HCT116 (cell line): ENCODE results near the gene LRCH4. TPM values are rescaled to one million over a fixed set of nuclear protein-coding genes. Genes with fewer than 3 reads are reported as not detected.

ENCODE experiments used
- ATAC-seq: fragments of 200-7000 bp; cut with Tn5 transposase; 2 replicates; pipeline ENCODE4 v1.9.1; 2020; ENCODE audit warnings: mild to moderate bottlenecking, moderate library complexity
- BruUV-seq: library from RNA; stranded (reverse); fragments of 400-500 nt; replicated peaks from 2 replicates; lab custom pipeline; 2021; lab: Mats Ljungman, UMichigan
- CTCF ChIA-PET: fragments of 300-600 bp; sonication (Branson Sonifier 250); formaldehyde crosslinking; loops from one replicate; lab custom pipeline; 2021; ENCODE audit warnings: antibody characterized with exemption; lab: Charles Lee
- POLR2A ChIA-PET: fragments of 300-600, 350-600 bp; sonication (Branson Sonifier 250); formaldehyde crosslinking; loops from one replicate; lab custom pipeline; 2021; ENCODE audit warnings: antibody characterized with exemption; lab: Charles Lee
- RAD21 ChIA-PET, 2 experiments: fragments of 300-600 bp; sonication (Branson Sonifier 250); formaldehyde crosslinking; loops; one replicate each; lab custom pipeline; 2023; ENCODE audit warnings: low total read pairs in 2 of 2; ENCODE audit not compliant: uncharacterized antibody in 2 of 2, unreplicated experiment in 2 of 2, low non-redundant PET in 1 of 2; lab: Charles Lee
- DNase-seq: peaks from one replicate; pipeline ENCODE4 v3.0.0-alpha.2; 2010; ENCODE audit warnings: low read depth, low spot score
- H2AFZ ChIP-seq: fragments of 200-600 bp; shearing (Covaris generic), sonication (generic); 2 replicates; pipeline ENCODE4 v1.6.1; 2017; ENCODE audit warnings: low read depth, mixed run types, mixed read lengths, antibody characterized with exemption, low read length; ENCODE audit not compliant: poor library complexity, severe bottlenecking
- H3K27ac ChIP-seq: 2 replicates; pipeline ENCODE4 v1.5.1; 2012; ENCODE audit warnings: low read depth, low read length
- H3K27me3 ChIP-seq: fragments of 200-600 bp; sonication (generic); 2 replicates; pipeline ENCODE4 v1.6.1; 2016; ENCODE audit warnings: mixed run types, low read length, mixed read lengths; ENCODE audit not compliant: insufficient read depth
- H3K36me3 ChIP-seq, 2 experiments: fragments of 200-500 bp in 1 of 2; fragments of 200-600 bp in 1 of 2; sonication (Bioruptor generic) in 1 of 2; sonication (generic) in 1 of 2; 2 replicates each; pipeline versions ENCODE4 v1.5.1 to v1.6.1; 2014 to 2016; ENCODE audit warnings: low read length in 2 of 2, inconsistent platforms in 1 of 2, mixed read lengths in 1 of 2, mixed run types in 1 of 2; ENCODE audit not compliant: insufficient read depth in 2 of 2, control insufficient read depth in 1 of 2
- H3K4me1 ChIP-seq, 2 experiments: fragments of 200-600 bp in 1 of 2; sonication (generic) in 1 of 2; 2 replicates each; pipeline versions ENCODE4 v1.5.1 to v1.6.1; 2012 to 2017; ENCODE audit warnings: low read length in 2 of 2, inconsistent platforms in 1 of 2, mild to moderate bottlenecking in 1 of 2, mixed read lengths in 1 of 2, mixed run types in 1 of 2, moderate library complexity in 1 of 2; ENCODE audit not compliant: insufficient read depth in 2 of 2, control insufficient read depth in 1 of 2
- H3K4me2 ChIP-seq: fragments of 200-600 bp; sonication (generic); 2 replicates; pipeline ENCODE4 v1.6.1; 2017; ENCODE audit warnings: mixed run types, low read length, mixed read lengths
- H3K4me3 ChIP-seq, 2 experiments: fragments of 200-600 bp in 1 of 2; sonication (generic) in 1 of 2; replicated peaks in 1 of 2; 2 replicates each; pipeline ENCODE4 v1.5.1; 2011 to 2016; ENCODE audit warnings: low read length in 2 of 2, control low read depth in 1 of 2, low read depth in 1 of 2, mild to moderate bottlenecking in 1 of 2, mixed read lengths in 1 of 2, mixed run types in 1 of 2
- H3K79me2 ChIP-seq: fragments of 200-600 bp; sonication (generic); 2 replicates; pipeline ENCODE4 v1.6.1; 2017; ENCODE audit warnings: mild to moderate bottlenecking, mixed run types, low read length, moderate library complexity, mixed read lengths; ENCODE audit not compliant: insufficient read depth
- H3K9ac ChIP-seq: fragments of 200-600 bp; sonication (generic); 2 replicates; pipeline ENCODE4 v1.6.1; 2016; ENCODE audit warnings: low read length, mixed read lengths
- H3K9me2 ChIP-seq: fragments of 200-600 bp; sonication (generic), shearing (Covaris generic); 2 replicates; pipeline ENCODE4 v1.6.1; 2017; ENCODE audit warnings: mixed run types, mild to moderate bottlenecking, moderate library complexity; ENCODE audit not compliant: insufficient read depth
- H3K9me3 ChIP-seq, 2 experiments: fragments of 200-500 bp in 1 of 2; fragments of 200-600 bp in 1 of 2; sonication (Bioruptor generic) in 1 of 2; sonication (generic) in 1 of 2; 2 replicates each; pipeline ENCODE4 v1.6.1; 2014 to 2017; ENCODE audit warnings: low read length in 2 of 2, mixed read lengths in 2 of 2, inconsistent platforms in 1 of 2, low read depth in 1 of 2, mild to moderate bottlenecking in 1 of 2, mixed run types in 1 of 2, moderate library complexity in 1 of 2; ENCODE audit not compliant: control insufficient read depth in 1 of 2, insufficient read depth in 1 of 2
- H4K20me1 ChIP-seq: fragments of 200-600 bp; sonication (generic), shearing (Covaris generic); 2 replicates; pipeline ENCODE4 v1.6.1; 2017; ENCODE audit warnings: mixed run types, mild to moderate bottlenecking, moderate library complexity; ENCODE audit not compliant: insufficient read depth
- POLR2A ChIP-seq: IDR thresholded peaks from 2 replicates; pipeline ENCODE4 v1.7.0; 2011; ENCODE audit warnings: borderline replicate concordance; ENCODE audit not compliant: insufficient read depth, insufficient read length; ENCODE audit errors: extremely low read depth
- REST ChIP-seq: IDR thresholded peaks from 2 replicates; pipeline ENCODE4 v1.6.1; 2012; ENCODE audit warnings: low read depth
- SIN3A ChIP-seq: IDR thresholded peaks from 2 replicates; pipeline ENCODE4 v1.6.1; 2012; ENCODE audit warnings: low read depth
- SRF ChIP-seq: IDR thresholded peaks from 2 replicates; pipeline ENCODE4 v1.6.1; 2012; ENCODE audit warnings: low read depth
- ZFX ChIP-seq: fragments of 450-650 bp; IDR thresholded peaks from 2 replicates; pipeline ENCODE4 v1.6.1; 2017
- intact Hi-C: fragments of 100-400 bp; cut with micrococcal nuclease; formaldehyde crosslinking; loops from 2 replicates; pipeline ENCODE4 v1.10.0; 2022
- total RNA-seq: library from RNA; stranded (reverse); gene quantifications from one replicate; pipeline ENCODE4 v1.2.1, GENCODE V29; 2021; ENCODE audit not compliant: unreplicated experiment

Gene LRCH4
- total RNA-seq, 1 experiment from 2014 or later, result 47.9 TPM

GRCh38 chr7:100578246-100579183 is 7.4 kb downstream of the LRCH4 start:
- CTCF ChIA-PET, result no interaction called here
- Histone ChIP-seq H3K9me2 (no peaks in the 10 kb centered on the region), H3K9ac (no peak overlapping the region), H2AFZ (no peak overlapping the region), H4K20me1 (no peaks in the 10 kb centered on the region), H3K36me3 (peaks cover 9 to 10% of the 10 kb centered on the region in 2 experiments; a peak in 3 of 4 replicates), H3K4me2 (no peak overlapping the region), H3K27me3 (no peaks in the 10 kb centered on the region), H3K27ac (no peak overlapping the region), H3K79me2 (no peaks in the 10 kb centered on the region; the same call in 1 of the 2 replicates), H3K4me3 (no peak overlapping the region), H3K4me1 (no peaks in the 10 kb centered on the region), H3K9me3 (no peaks in the 10 kb centered on the region)
- POLR2A ChIA-PET, result no interaction called here
- no peak for ATAC-seq
- RAD21 ChIA-PET, result no interaction called here
- no peak for DNase-seq
- TF ChIP-seq REST, result no peak
- TF ChIP-seq ZFX, result no peak
- TF ChIP-seq SRF, result no peak
- BruUV-seq, result no TSS peak
- intact Hi-C loops, result no loop called here

GRCh38 chr7:100577507-100577906 is 8.4 kb downstream of the LRCH4 start:
- H3K9me3 ChIP-seq, result no peaks in the 10 kb centered on the region
- BruUV-seq, result no TSS peak
- H4K20me1 ChIP-seq, result no peaks in the 10 kb centered on the region
- no peak for ATAC-seq
- no peak for DNase-seq
- H3K27me3 ChIP-seq, result no peaks in the 10 kb centered on the region
- ChIA-PET POLR2A (interaction anchor here (2.5 kb wide), 1 partner anchor 8 kb away, joined by 9 read pairs; the partner anchor contains the start of genes FBXO24 and LRCH4), RAD21 (no interaction called here), CTCF (no interaction called here)
- H3K4me3 ChIP-seq, result no peak overlapping the region
- no peaks in the 10 kb centered on the region for H3K9me2 ChIP-seq
- TF ChIP-seq SIN3A (no peak), POLR2A (no peak)
- peaks cover 2 to 5% of the 10 kb centered on the region in 2 experiments; a peak in 1 of 4 replicates for H3K4me1 ChIP-seq
- intact Hi-C loops, result no loop called here
- H3K36me3 ChIP-seq, result peaks cover 9 to 10% of the 10 kb centered on the region in 2 experiments; a peak in 3 of 4 replicates
- no peaks in the 10 kb centered on the region for H3K79me2 ChIP-seq
- H3K9ac ChIP-seq, result no peak overlapping the region
- H3K27ac ChIP-seq, result no peak overlapping the region
- no peak overlapping the region for H3K4me2 ChIP-seq
- H2AFZ ChIP-seq, result no peak overlapping the region
